Measurements from ENCODE around the gene PTPN23.

Gene PTPN23

DNA sequence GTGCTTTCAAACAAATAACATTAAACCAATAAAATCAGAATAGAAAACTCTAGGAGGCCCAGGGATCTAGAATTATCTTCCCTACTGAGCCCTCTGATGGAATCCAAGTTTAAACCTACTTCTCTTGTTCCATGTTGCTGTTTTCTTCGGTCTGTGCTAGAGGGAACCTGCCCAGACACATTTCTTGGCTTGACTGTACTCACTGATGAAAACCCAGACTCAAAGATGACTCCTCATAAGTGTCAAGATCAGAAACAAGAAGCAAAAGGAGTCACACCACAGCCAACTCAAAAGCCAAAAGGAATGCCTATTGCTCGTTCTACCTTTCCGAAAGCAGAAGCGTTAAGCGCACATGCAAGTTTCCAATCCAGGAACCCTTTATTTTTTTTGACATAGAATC, 63.3 kb downstream of the PTPN23 start:
- Histone ChIP-seq H3K27ac (ENCODE audit: low read length) (no peak overlapping the region), H2AFZ (ENCODE audit: low read length) (no peak overlapping the region), H3K36me3 (replicated peaks; ENCODE audit: insufficient read depth, low read length) (peaks cover 3% of the 10 kb centered on the region; the same call in 1 of the 2 replicates), H3K4me1 (ENCODE audit: low read length) (no peaks in the 10 kb centered on the region), H3K79me2 (ENCODE audit: low read length) (peaks cover 27% of the 10 kb centered on the region), H3F3A (ENCODE audit: insufficient read depth, low read length) (no peaks in the 10 kb centered on the region), H3K4me2 (ENCODE audit: low read depth, low read length) (no peak overlapping the region), H3K27me3 (replicated peaks; ENCODE audit: insufficient read depth, low read length) (no peaks in the 10 kb centered on the region), H3K4me3 (ENCODE audit: low read length) (no peak overlapping the region), H3K9me2 (replicated peaks; ENCODE audit: insufficient read depth, low read length) (no peaks in the 10 kb centered on the region), H4K20me1 (ENCODE audit: insufficient read depth, low read length) (no peaks in the 10 kb centered on the region), H3K9me3 (replicated peaks; ENCODE audit: insufficient read depth, low read length) (no peaks in the 10 kb centered on the region), H3K9ac (ENCODE audit: low read length) (no peak overlapping the region)
- no peak for DNase-seq
- TF ChIP-seq, protein P1, sequence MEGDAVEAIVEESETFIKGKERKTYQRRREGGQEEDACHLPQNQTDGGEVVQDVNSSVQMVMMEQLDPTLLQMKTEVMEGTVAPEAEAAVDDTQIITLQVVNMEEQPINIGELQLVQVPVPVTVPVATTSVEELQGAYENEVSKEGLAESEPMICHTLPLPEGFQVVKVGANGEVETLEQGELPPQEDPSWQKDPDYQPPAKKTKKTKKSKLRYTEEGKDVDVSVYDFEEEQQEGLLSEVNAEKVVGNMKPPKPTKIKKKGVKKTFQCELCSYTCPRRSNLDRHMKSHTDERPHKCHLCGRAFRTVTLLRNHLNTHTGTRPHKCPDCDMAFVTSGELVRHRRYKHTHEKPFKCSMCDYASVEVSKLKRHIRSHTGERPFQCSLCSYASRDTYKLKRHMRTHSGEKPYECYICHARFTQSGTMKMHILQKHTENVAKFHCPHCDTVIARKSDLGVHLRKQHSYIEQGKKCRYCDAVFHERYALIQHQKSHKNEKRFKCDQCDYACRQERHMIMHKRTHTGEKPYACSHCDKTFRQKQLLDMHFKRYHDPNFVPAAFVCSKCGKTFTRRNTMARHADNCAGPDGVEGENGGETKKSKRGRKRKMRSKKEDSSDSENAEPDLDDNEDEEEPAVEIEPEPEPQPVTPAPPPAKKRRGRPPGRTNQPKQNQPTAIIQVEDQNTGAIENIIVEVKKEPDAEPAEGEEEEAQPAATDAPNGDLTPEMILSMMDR (IDR thresholded peaks at IDR 0.05; ENCODE audit: low read length), result no peak
- TF ChIP-seq EZH2 (optimal IDR thresholded peaks at IDR 0.05; ENCODE audit: low read depth, low read length) (no peak), EZH2phosphoT487 (IDR thresholded peaks at IDR 0.05; ENCODE audit: low read length) (no peak)

DNA sequence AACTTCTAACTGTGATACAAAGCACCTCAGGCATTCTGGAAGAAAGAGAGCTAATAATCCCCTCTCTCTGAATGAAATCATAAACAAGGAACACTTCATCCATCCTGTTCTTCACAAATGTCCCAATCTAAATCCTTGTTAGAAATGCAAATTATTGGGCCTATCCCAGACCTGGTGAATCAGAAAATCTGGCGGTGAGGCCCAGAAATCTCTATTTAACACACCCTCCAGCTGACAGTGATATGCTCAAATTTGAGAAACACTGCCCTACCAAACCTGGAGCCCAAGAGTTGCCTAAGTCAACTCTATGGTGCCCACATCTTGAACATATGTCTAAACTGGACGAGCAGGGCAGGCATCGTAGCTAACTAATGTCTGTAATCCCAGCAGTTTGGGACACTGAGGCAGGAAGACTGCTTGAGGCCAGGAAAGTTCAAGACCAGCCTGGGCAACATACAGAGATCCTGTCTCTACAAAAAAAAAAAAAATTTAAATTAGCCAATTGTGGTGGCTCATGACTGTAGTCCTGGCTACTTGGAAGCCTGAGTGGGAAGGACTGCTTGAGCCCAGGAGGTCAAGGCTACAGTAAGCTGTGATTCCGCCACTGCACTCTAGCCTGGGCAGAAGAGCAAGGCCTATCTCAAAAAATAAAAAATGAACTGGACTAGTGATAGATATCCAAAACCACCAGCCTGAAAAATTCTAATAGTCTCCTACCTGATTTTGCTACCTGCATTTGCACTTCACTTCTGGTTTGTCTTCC, 71.8 kb downstream of the PTPN23 start:
- H3K27me3 ChIP-seq (replicated peaks; ENCODE audit: insufficient read depth, low read length), result no peaks in the 10 kb centered on the region
- no peaks in the 10 kb centered on the region for H4K20me1 ChIP-seq (ENCODE audit: insufficient read depth, low read length)
- H3K4me1 ChIP-seq (ENCODE audit: low read length), result no peaks in the 10 kb centered on the region
- H3K9me2 ChIP-seq (replicated peaks; ENCODE audit: insufficient read depth, low read length), result no peaks in the 10 kb centered on the region
- H3K79me2 ChIP-seq (ENCODE audit: low read length), result peaks cover 68% of the 10 kb centered on the region
- H3K27ac ChIP-seq (ENCODE audit: low read length), result no peak overlapping the region
- no peak overlapping the region for H3K9ac ChIP-seq (ENCODE audit: low read length)
- DNase-seq, result no peak
- H3K4me2 ChIP-seq (ENCODE audit: low read depth, low read length), result no peak overlapping the region
- H3K4me3 ChIP-seq (ENCODE audit: low read length), result no peak overlapping the region
- TF ChIP-seq EZH2 (optimal IDR thresholded peaks at IDR 0.05; ENCODE audit: low read depth, low read length) (no peak), EZH2phosphoT487 (IDR thresholded peaks at IDR 0.05; ENCODE audit: low read length) (no peak)
- TF ChIP-seq, protein P1 (IDR thresholded peaks at IDR 0.05; ENCODE audit: low read length), result no peak
- no peaks in the 10 kb centered on the region for H3K36me3 ChIP-seq (replicated peaks; ENCODE audit: insufficient read depth, low read length)
- no peaks in the 10 kb centered on the region for H3F3A ChIP-seq (ENCODE audit: insufficient read depth, low read length)
- no peaks in the 10 kb centered on the region for H3K9me3 ChIP-seq (replicated peaks; ENCODE audit: insufficient read depth, low read length)
- no peak overlapping the region for H2AFZ ChIP-seq (ENCODE audit: low read length)

DNA sequence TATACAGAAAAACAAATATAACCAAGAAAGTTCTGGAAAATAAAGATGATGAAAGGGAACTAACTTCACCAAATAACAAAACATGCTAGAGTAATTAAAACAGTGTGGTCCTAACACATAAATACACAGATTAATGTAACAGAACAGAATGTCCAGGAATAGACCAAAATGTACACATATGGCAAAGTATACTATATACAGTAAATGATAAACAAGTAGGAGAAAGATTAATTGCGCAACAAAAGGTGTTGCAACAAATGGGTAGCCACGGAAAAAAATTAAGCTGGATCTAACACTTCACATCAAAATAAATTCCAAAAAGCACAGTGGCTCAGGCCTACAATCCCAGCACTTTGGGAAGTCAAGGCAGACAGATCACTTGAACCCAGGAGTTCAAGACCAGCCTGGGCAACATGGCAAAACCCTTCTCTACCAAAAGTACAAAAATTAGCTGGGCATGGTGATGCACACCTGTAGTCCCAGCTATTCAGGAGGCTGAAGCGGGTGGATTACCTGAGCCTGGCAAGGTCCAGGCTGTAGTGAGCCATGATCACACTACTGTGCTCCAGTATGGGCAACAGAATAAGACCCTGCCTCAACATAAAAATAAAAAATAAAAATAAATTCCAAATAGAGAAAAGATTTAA, 75.1 kb downstream of the PTPN23 start:
- no peak for DNase-seq
- no peaks in the 10 kb centered on the region for H3K4me1 ChIP-seq (ENCODE audit: low read length)
- no peaks in the 10 kb centered on the region for H3K9me2 ChIP-seq (replicated peaks; ENCODE audit: insufficient read depth, low read length)
- H3K36me3 ChIP-seq (replicated peaks; ENCODE audit: insufficient read depth, low read length), result no peaks in the 10 kb centered on the region
- H3K4me3 ChIP-seq (ENCODE audit: low read length), result no peak overlapping the region
- no peaks in the 10 kb centered on the region for H3F3A ChIP-seq (ENCODE audit: insufficient read depth, low read length)
- no peak overlapping the region for H3K4me2 ChIP-seq (ENCODE audit: low read depth, low read length)
- H3K27ac ChIP-seq (ENCODE audit: low read length), result no peak overlapping the region
- H3K9me3 ChIP-seq (replicated peaks; ENCODE audit: insufficient read depth, low read length), result no peaks in the 10 kb centered on the region
- TF ChIP-seq, protein P1 (IDR thresholded peaks at IDR 0.05; ENCODE audit: low read length), result no peak
- TF ChIP-seq EZH2 (optimal IDR thresholded peaks at IDR 0.05; ENCODE audit: low read depth, low read length) (no peak), EZH2phosphoT487 (IDR thresholded peaks at IDR 0.05; ENCODE audit: low read length) (no peak)
- H3K79me2 ChIP-seq (ENCODE audit: low read length), result peaks cover 65% of the 10 kb centered on the region
- no peak overlapping the region for H2AFZ ChIP-seq (ENCODE audit: low read length)
- H4K20me1 ChIP-seq (ENCODE audit: insufficient read depth, low read length), result no peaks in the 10 kb centered on the region
- H3K27me3 ChIP-seq (replicated peaks; ENCODE audit: insufficient read depth, low read length), result no peaks in the 10 kb centered on the region
- no peak overlapping the region for H3K9ac ChIP-seq (ENCODE audit: low read length)
